Activated CD4-positive, alpha-beta memory T cell treated with anti-CD3 and anti-CD28 coated beads for 36 hours (primary cell): ENCODE results near the gene ANKRD13D. TPM values are rescaled to one million over a fixed set of nuclear protein-coding genes. Genes with fewer than 3 reads are reported as not detected.

ENCODE experiments used
- CTCF ChIA-PET: fragments of 350-600 bp; sonication (Branson Sonifier 250); formaldehyde crosslinking; loops from one replicate; lab custom pipeline; 2021; ENCODE audit warnings: antibody characterized with exemption, inconsistent platforms; lab: Charles Lee
- POLR2A ChIA-PET: fragments of 350-600 bp; sonication (Branson Sonifier 250); formaldehyde crosslinking; loops from one replicate; lab custom pipeline; 2021; ENCODE audit warnings: antibody characterized with exemption; lab: Charles Lee
- DNase-seq: peaks from one replicate; pipeline ENCODE4 v3.0.0-alpha.2; 2020
- H3K27ac Mint-ChIP-seq: one replicate; pipeline ENCODE4 v1.8.0; 2021; ENCODE audit warnings: mixed read lengths
- H3K27me3 Mint-ChIP-seq: one replicate; pipeline ENCODE4 v1.8.0; 2021; ENCODE audit warnings: mixed read lengths
- H3K36me3 Mint-ChIP-seq: one replicate; pipeline ENCODE4 v1.8.0; 2021; ENCODE audit warnings: mixed read lengths
- H3K4me1 Mint-ChIP-seq: one replicate; pipeline ENCODE4 v1.8.0; 2021; ENCODE audit warnings: low read depth, mixed read lengths
- H3K4me3 Mint-ChIP-seq: one replicate; pipeline ENCODE4 v1.8.0; 2021; ENCODE audit warnings: mild to moderate bottlenecking, mixed read lengths
- H3K9me3 Mint-ChIP-seq: one replicate; pipeline ENCODE4 v1.8.0; 2021; ENCODE audit warnings: mixed read lengths
- intact Hi-C: fragments of 100-400 bp; cut with micrococcal nuclease; formaldehyde crosslinking; loops from one replicate; pipeline ENCODE4 v1.15.1; 2023
- total RNA-seq, 2 experiments: library from RNA; stranded (reverse); gene quantifications; one replicate each; pipeline ENCODE4 v1.2.3, GENCODE V29; 2021

The ANKRD13D gene
- total RNA-seq, 2 experiments from 2014 or later: 85.9 to 89.4 TPM

GRCh38 chr11:67332081-67332691, 43.1 kb downstream of the ANKRD13D start:
- H3K9me3 Mint-ChIP-seq: no peaks in the 10 kb centered on the region
- ChIA-PET CTCF (interaction anchor here (3.1 kb wide), 1 partner anchor 19 kb away, joined by 10 read pairs; no protein-coding TSS in a partner anchor), POLR2A (no interaction called here)
- intact Hi-C loops: no loop called here
- peaks cover 1% of the 10 kb centered on the region for H3K36me3 Mint-ChIP-seq
- H3K27ac Mint-ChIP-seq: no peak overlapping the region
- no peak for DNase-seq
- no peak overlapping the region for H3K4me3 Mint-ChIP-seq
- no peaks in the 10 kb centered on the region for H3K27me3 Mint-ChIP-seq
- no peaks in the 10 kb centered on the region for H3K4me1 Mint-ChIP-seq

- H3K27me3 Mint-ChIP-seq: no peaks in the 10 kb centered on the region
- H3K36me3 Mint-ChIP-seq: peaks cover 1% of the 10 kb centered on the region
- intact Hi-C loops: no loop called here
- CTCF ChIA-PET: interaction anchor here (1.0 to 4.9 kb wide), 3 partner anchors 9 to 136 kb away, joined by 3 to 24 read pairs (median 3); no protein-coding TSS in a partner anchor
- H3K9me3 Mint-ChIP-seq: no peaks in the 10 kb centered on the region
- POLR2A ChIA-PET: interaction anchor here (0.5 kb wide), 1 partner anchor 347 kb away, joined by 3 read pairs; no protein-coding TSS in a partner anchor
- H3K27ac Mint-ChIP-seq: no peak overlapping the region
- no peak for DNase-seq
- H3K4me3 Mint-ChIP-seq: no peak overlapping the region
- no peaks in the 10 kb centered on the region for H3K4me1 Mint-ChIP-seq
Observed at GRCh38 chr11:67337257-67337656, 48.2 kb downstream of the ANKRD13D start.

GRCh38 chr11:67344264-67344663, 55.2 kb downstream of the ANKRD13D start:
- DNase-seq: peak; percentile 60
- Mint-ChIP-seq H3K9me3 (no peaks in the 10 kb centered on the region), H3K4me3 (no peak overlapping the region), H3K27me3 (no peaks in the 10 kb centered on the region), H3K36me3 (no peaks in the 10 kb centered on the region), H3K4me1 (peaks cover 43% of the 10 kb centered on the region), H3K27ac (peak overlapping the region; percentile 81)
- ChIA-PET POLR2A (interaction anchor here (3.7 kb wide), 1 partner anchor 104 kb away, joined by 12 read pairs; no protein-coding TSS in a partner anchor), CTCF (interaction anchor here (0.9 to 4.7 kb wide), 5 partner anchors 12 to 73 kb away, joined by 5 to 92 read pairs (median 32); no protein-coding TSS in a partner anchor)
- intact Hi-C loops: no loop called here

GRCh38 chr11:67345247-67345919, 56.3 kb downstream of the ANKRD13D start:
- POLR2A ChIA-PET: interaction anchor here (1.2 to 3.7 kb wide), 4 partner anchors 27 to 112 kb away, joined by 3 to 12 read pairs (median 4); partner anchors contain the start of gene PTPRCAP
- H3K4me3 Mint-ChIP-seq: no peak overlapping the region
- intact Hi-C loops: no loop called here

GRCh38 chr11:67345920-67346819, 57.1 kb downstream of the ANKRD13D start:
- no peak overlapping the region for H3K4me3 Mint-ChIP-seq
- CTCF ChIA-PET: interaction anchor here (0.7 to 4.7 kb wide), 23 partner anchors 10 to 226 kb away, joined by 3 to 92 read pairs (median 6); partner anchors contain the start of genes AIP, ANKRD13D, CLCF1 and RAD9A
- peak overlapping the region; percentile 83 for H3K27ac Mint-ChIP-seq
- no peaks in the 10 kb centered on the region for H3K27me3 Mint-ChIP-seq
- intact Hi-C loops: no loop called here
- POLR2A ChIA-PET: interaction anchor here (1.2 to 3.7 kb wide), 4 partner anchors 26 to 112 kb away, joined by 3 to 12 read pairs (median 4); partner anchors contain the start of gene PTPRCAP
- peaks cover 47% of the 10 kb centered on the region for H3K4me1 Mint-ChIP-seq
- no peaks in the 10 kb centered on the region for H3K36me3 Mint-ChIP-seq
- H3K9me3 Mint-ChIP-seq: no peaks in the 10 kb centered on the region
- peak; percentile 49 for DNase-seq

More at GRCh38 chr11:67345247-67345919, 56.3 kb downstream of the ANKRD13D start:
- Mint-ChIP-seq H3K36me3 (no peaks in the 10 kb centered on the region), H3K4me1 (peaks cover 43% of the 10 kb centered on the region), H3K27ac (peak overlapping the region; percentile 83), H3K27me3 (no peaks in the 10 kb centered on the region), H3K9me3 (no peaks in the 10 kb centered on the region)
- no peak for DNase-seq
- CTCF ChIA-PET: interaction anchor here (0.7 to 4.7 kb wide), 22 partner anchors 9 to 227 kb away, joined by 3 to 92 read pairs (median 6); partner anchors contain the start of genes AIP, ANKRD13D, CLCF1 and RAD9A

- ChIA-PET CTCF (interaction anchor here (1.8 to 16.1 kb wide), 5 partner anchors 22 to 43 kb away, joined by 6 to 995 read pairs (median 20); partner anchors contain the start of genes CLCF1 and RAD9A), POLR2A (interaction anchor here (0.6 kb wide), 1 partner anchor 65 kb away, joined by 4 read pairs; no protein-coding TSS in a partner anchor)
- Mint-ChIP-seq H3K4me1 (peaks cover 57% of the 10 kb centered on the region), H3K27ac (no peak overlapping the region), H3K27me3 (no peaks in the 10 kb centered on the region), H3K36me3 (no peaks in the 10 kb centered on the region), H3K4me3 (no peak overlapping the region), H3K9me3 (no peaks in the 10 kb centered on the region)
- DNase-seq: no peak
- intact Hi-C loops: no loop called here
Observed at GRCh38 chr11:67347964-67348749, 59.1 kb downstream of the ANKRD13D start.

GRCh38 chr11:67349036-67349435, 59.9 kb downstream of the ANKRD13D start:
- no peaks in the 10 kb centered on the region for H3K36me3 Mint-ChIP-seq
- no peaks in the 10 kb centered on the region for H3K27me3 Mint-ChIP-seq
- POLR2A ChIA-PET: interaction anchor here (0.8 kb wide), 1 partner anchor 109 kb away, joined by 3 read pairs; no protein-coding TSS in a partner anchor
- H3K27ac Mint-ChIP-seq: no peak overlapping the region
- intact Hi-C loops: no loop called here
- no peak for DNase-seq
- no peaks in the 10 kb centered on the region for H3K9me3 Mint-ChIP-seq
- CTCF ChIA-PET: interaction anchor here (1.0 to 16.1 kb wide), 3 partner anchors 8 to 30 kb away, joined by 3 to 995 read pairs (median 40); partner anchors contain the start of gene CLCF1
- H3K4me3 Mint-ChIP-seq: no peak overlapping the region
- peaks cover 59% of the 10 kb centered on the region for H3K4me1 Mint-ChIP-seq

- Mint-ChIP-seq H3K36me3 (no peaks in the 10 kb centered on the region), H3K9me3 (no peaks in the 10 kb centered on the region), H3K4me1 (peaks cover 60% of the 10 kb centered on the region), H3K4me3 (no peak overlapping the region), H3K27ac (no peak overlapping the region), H3K27me3 (no peaks in the 10 kb centered on the region)
- POLR2A ChIA-PET: interaction anchor here (0.8 kb wide), 1 partner anchor 109 kb away, joined by 3 read pairs; no protein-coding TSS in a partner anchor
- no peak for DNase-seq
- intact Hi-C loops: no loop called here
- CTCF ChIA-PET: interaction anchor here (1.0 to 16.1 kb wide), 3 partner anchors 9 to 30 kb away, joined by 3 to 995 read pairs (median 40); partner anchors contain the start of gene CLCF1
Observed at GRCh38 chr11:67349457-67349856, 60.4 kb downstream of the ANKRD13D start.

- Mint-ChIP-seq H3K4me1 (peaks cover 60% of the 10 kb centered on the region), H3K36me3 (no peaks in the 10 kb centered on the region), H3K4me3 (no peak overlapping the region), H3K27ac (no peak overlapping the region), H3K27me3 (no peaks in the 10 kb centered on the region), H3K9me3 (no peaks in the 10 kb centered on the region)
- no peak for DNase-seq
- POLR2A ChIA-PET: no interaction called here
- CTCF ChIA-PET: interaction anchor here (1.0 to 16.1 kb wide), 10 partner anchors 9 to 87 kb away, joined by 3 to 995 read pairs (median 18); partner anchors contain the start of genes CLCF1 and RAD9A
- intact Hi-C loops: loop anchor here (10.0 kb wide), 1 partner anchor 395 kb away; the partner anchor contains the start of gene PC
Observed at GRCh38 chr11:67349928-67350465, 60.9 kb downstream of the ANKRD13D start.
